HL-60 (cell line): ENCODE results near the gene CPSF3.

Experiments
- DNase-seq, 2 experiments: peaks; one replicate each; pipeline ENCODE4 v3.0.0-alpha.2; 2010 to 2020; ENCODE audit warnings: low read depth in 1 of 2, low spot score in 1 of 2
- H3K27ac ChIP-seq: fragments of 250-450 bp; sonication (Bioruptor Pico); replicated peaks from 2 replicates; pipeline ENCODE4 v1.5.1; 2020; ENCODE audit warnings: mild to moderate bottlenecking, moderate library complexity
- H3K27me3 ChIP-seq: fragments of 250-450 bp; sonication (Bioruptor Pico); 2 replicates; pipeline ENCODE4 v1.5.1; 2021; ENCODE audit warnings: mild to moderate bottlenecking, moderate library complexity; ENCODE audit not compliant: insufficient read depth, poor library complexity, severe bottlenecking
- H3K4me3 ChIP-seq: replicated peaks from 2 replicates; pipeline ENCODE4 v1.5.1; 2011; ENCODE audit warnings: mild to moderate bottlenecking, control low read depth, low read length; ENCODE audit not compliant: insufficient read depth
- CTCF ChIP-seq: IDR thresholded peaks from one replicate; pipeline ENCODE4 v1.5.1; 2011; ENCODE audit warnings: low read length, control low read depth, inconsistent platforms; ENCODE audit not compliant: insufficient read depth
- GABPA ChIP-seq: IDR thresholded peaks from 2 replicates; pipeline ENCODE4 v1.6.1; 2012; ENCODE audit warnings: low read depth
- POLR2AphosphoS5 ChIP-seq: IDR thresholded peaks from 2 replicates; pipeline ENCODE4 v1.6.1; 2012; ENCODE audit warnings: low read depth
- REST ChIP-seq: IDR thresholded peaks from 2 replicates; pipeline ENCODE4 v1.6.1; 2012; ENCODE audit warnings: low read depth; ENCODE audit not compliant: insufficient replicate concordance
- SPI1 ChIP-seq: IDR thresholded peaks from 2 replicates; pipeline ENCODE4 v1.6.1; 2012; ENCODE audit warnings: low read depth, mild to moderate bottlenecking, borderline replicate concordance

Gene CPSF3

DNA sequence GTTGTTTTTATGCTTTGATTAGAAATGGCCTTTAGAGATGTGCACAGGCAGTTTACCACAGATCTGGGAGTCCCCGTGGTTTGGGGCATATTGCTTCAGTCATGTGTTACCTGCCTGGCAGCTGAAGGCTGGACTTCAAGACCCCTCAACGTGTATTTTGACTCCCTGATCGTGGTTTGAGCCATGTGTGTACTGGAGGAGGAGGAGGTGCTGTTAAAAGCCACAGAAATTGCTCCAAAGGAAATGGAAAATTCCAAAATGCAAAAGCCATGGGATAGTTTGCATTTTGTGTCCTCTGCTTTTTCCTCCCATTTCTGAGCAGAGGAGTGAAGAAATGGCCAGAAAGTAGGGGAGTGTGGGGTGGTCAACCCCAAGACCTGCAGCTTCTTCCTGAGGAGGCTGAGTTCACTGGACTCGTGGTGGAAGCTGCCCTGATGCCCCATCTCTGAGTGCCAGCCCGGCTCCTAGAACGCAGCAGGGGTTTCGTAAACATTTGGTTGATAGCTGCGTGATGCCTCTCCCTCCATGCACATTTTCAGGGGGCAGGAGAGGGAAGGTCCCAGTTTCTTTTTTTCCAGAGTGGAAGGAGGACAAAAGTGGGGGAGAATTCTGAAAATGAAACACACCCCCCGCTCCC is 45.9 kb upstream of the CPSF3 start:
- peaks cover 3% of the 10 kb centered on the region for H3K27me3 ChIP-seq
- no peak for DNase-seq
- no peak overlapping the region for H3K4me3 ChIP-seq
- TF ChIP-seq SPI1 (no peak), REST (no peak), CTCF (no peak), POLR2AphosphoS5 (no peak)
- H3K27ac ChIP-seq = no peak overlapping the region

DNA sequence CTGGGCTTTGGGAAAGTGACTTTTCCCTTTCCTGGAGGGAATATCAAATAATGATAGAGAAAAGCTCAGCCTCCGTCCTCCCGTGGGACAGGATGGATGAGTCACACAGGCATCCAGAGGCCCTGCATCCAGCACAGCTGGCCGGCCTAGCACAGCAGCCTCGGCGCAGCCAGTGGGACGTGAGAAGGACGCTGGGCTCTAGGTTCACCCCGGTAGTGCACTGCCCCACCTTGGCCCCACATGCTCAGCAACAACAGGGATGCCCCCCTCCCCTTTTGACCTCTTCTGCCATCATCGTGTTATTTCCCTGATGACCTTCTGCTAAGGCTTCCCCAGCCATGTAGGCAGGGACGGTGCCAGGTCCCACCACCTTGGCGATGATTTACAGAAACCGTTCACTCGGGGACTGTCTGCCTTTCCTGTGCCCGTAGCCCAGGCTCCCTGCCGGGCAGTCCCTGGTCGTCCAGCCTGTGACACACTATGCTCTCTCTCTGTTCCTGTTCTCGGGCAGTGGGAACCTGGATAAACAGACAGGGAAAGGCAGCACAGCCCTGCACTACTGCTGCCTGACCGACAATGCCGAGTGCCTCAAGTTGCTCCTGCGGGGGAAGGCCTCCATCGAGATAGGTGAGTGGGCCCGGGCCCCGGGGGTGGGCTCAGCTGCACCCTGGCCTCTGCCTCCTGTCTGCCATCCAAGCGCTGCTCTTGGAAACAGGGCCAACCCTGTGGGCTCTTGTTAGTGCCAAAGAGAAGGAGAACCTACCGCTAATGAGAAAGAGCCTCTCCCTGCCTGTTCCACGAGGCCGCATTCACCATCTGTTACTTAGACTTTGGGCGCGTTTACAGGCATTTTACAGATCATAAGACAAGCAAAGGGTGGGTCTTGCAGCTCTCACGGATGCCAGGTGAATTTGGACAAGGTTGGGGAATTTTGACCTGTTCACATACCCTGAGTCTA is 44.7 kb upstream of the CPSF3 start:
- Histone ChIP-seq H3K4me3 (no peak overlapping the region), H3K27me3 (peaks cover 3% of the 10 kb centered on the region), H3K27ac (no peak overlapping the region)
- TF ChIP-seq SPI1 = no peak
- TF ChIP-seq CTCF = no peak
- no peak for TF ChIP-seq REST
- no peak for DNase-seq

- no peak overlapping the region for H3K4me3 ChIP-seq
- DNase-seq = no peak
- peaks cover 3% of the 10 kb centered on the region for H3K27me3 ChIP-seq
- no peak for TF ChIP-seq SPI1
- no peak for TF ChIP-seq CTCF
- no peak for TF ChIP-seq GABPA
- TF ChIP-seq REST = no peak
- TF ChIP-seq POLR2AphosphoS5 = no peak
- H3K27ac ChIP-seq = no peak overlapping the region
Measured at GRCh38 chr2:9379391-9379755, 44.1 kb upstream of the CPSF3 start.
